HG03025 (cell line): Measurements from ENCODE around the gene DDX39A.
A peak's percentile ranks its signal among the peaks of the same experiment; 100 is the strongest.
"Not testable (repeated sequence)": the region's sequence is repeated elsewhere in the genome, so short reads cannot be mapped to it uniquely, and the experiment has no call there.

Experiments
- ATAC-seq: cut with Tn5 transposase; IDR thresholded peaks from one replicate; pipeline ENCODE4 v1.9.1; 2021; ENCODE audit warnings: mild to moderate bottlenecking, moderate library complexity; ENCODE audit not compliant: unreplicated experiment, low FRiP score

Gene DDX39A

DNA sequence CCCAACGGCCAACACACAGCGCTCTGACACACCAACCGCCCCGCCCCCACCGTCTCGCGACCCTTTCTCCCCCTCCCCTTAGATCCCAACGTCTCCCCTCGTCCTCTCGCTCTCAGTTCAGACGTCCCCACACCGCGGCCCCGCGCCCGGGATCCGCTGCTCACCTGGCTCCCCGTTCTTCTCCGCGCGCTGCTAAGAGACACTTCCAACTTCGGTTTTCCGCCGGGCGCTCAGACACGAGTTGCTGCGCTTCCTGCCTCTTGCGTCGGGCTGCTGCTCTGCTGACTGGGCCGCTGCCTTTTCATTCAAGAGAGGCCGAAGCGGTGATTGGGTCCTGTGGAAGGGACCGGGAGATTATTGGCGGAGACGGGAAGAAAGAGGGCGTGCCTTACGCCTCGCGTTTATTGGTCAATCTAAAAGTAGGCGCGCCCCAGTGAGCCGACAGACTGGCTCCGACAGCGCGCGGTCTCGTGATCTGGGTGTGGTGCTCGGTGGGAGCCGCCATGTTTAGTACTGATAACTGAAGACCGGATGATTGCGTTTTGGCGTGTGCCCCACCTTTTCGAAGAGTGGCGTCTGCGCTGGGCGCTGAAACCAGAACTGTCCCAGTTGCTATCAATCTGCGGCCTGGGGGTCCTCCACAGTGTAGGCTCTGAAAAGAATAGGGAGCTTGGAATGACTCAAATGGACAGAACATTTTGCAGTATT, at the start of gene DDX39A:
TSS of gene DDX39A (minus strand) at position 236 of the 708 bp plus-strand sequence. CDS start 6,121 bp downstream, outside the sequence.
- ATAC-seq: peak; percentile 81

DNA sequence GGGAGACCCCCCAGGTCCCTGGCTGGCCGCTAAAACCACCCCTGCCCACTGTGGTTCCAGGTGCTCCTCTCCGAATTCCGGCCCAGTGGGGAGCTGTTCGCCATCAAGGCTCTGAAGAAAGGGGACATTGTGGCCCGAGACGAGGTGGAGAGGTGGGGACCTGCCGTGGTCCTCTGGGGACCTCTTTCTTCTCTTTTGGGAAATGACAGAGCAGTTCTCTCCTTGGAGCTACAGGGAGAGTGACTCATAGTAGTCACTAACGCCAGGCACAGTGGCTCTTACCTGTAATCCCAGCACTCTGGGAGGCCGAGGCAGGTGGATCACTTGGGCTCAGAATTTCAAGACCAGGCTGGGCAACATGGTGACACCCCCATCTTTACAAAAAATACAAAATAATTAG, 48.7 kb upstream of the DDX39A start:
- no peak for ATAC-seq

DNA sequence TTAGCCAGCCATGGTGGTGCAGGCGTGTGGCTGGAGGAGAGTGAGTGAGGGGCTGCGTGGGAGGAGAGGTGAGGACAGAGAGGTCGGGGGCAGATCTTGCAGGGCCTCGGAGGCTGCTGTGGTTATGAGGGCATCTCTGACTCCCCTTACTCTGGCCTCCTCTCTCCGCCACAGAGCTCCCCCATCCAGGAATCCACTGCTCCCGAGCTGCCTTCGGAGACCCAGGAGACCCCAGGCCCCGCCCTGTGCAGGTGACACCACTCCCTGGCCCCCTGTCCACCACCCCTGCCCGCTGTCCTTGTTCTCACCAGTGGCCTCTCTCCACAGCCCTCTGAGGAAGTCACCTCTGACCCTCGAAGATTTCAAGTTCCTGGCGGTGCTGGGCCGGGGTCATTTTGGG, 48.2 kb upstream of the DDX39A start:
- ATAC-seq: no peak

DNA sequence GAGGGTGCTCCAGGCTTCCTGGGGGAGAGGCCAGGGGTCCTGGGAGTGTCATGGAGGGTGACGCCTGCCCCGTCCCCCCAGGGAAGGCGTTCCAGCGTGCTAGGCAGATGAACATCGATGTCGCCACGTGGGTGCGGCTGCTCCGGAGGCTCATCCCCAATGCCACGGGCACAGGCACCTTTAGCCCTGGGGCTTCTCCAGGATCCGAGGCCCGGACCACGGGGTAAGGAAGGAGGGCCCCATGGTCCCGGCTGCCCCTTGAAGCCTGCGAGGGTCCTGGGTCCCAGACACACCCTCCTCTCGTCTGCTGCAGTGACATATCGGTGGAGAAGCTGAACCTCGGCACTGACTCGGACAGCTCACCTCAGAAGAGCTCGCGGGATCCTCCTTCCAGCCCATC, 44.6 kb upstream of the DDX39A start:
- no peak for ATAC-seq

DNA sequence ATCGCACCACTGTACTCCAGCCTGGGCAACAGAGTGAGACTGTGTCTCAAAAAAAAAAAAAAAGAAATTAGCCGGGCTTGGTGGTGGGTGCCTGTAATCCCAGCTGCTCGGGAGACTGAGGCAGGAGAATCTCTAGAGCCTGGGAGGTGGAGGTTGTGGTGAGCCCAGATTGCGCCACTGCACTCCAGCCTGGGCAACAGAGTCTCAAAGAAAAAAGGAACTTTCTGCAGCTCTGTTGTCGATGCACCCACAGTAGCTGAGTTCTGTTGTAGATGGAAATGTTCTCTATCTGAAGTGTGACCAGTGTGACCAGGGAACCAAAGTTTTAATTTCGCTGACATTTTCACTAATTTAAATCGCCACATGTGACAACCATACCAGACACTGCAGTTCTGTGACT, 43.3 kb upstream of the DDX39A start:
- ATAC-seq: not testable (repeated sequence)

DNA sequence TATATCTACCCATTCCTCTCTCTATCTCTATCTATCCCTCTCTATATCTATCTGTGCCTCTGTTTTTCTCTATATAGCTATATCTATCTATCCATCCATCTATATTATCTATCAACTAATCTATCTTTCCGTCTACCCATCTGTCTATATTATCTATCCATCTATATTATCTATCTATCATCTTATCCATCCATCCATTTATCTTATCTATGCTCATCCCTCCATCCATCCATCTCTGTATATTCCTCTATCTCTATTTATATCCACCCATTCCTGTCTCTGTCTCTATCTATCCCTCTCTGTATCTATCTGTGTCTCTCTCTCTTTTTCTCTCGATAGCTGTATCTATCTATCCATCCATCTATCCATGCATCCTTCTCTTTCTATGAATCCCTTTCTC, 41.8 kb upstream of the DDX39A start:
- no peak for ATAC-seq

DNA sequence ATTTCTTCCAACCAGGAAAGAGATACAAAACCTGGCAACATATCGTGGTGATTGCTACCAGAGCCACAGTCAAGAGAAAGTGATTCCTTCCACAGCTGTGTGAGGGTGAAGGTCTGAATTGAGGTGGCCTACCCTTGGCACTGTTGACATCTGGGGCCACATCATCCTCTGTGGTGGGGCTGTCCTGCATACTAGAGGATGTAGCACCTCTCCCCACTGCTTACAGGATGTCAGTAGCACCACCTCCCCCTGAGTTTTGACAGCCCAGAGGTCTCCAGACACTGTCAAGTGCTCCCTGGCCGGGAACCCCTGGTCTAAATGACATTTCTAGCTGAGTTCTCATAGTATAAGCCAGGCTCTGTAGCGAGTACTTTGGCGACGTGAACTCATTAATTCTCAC, 40.6 kb upstream of the DDX39A start:
- no peak for ATAC-seq

DNA sequence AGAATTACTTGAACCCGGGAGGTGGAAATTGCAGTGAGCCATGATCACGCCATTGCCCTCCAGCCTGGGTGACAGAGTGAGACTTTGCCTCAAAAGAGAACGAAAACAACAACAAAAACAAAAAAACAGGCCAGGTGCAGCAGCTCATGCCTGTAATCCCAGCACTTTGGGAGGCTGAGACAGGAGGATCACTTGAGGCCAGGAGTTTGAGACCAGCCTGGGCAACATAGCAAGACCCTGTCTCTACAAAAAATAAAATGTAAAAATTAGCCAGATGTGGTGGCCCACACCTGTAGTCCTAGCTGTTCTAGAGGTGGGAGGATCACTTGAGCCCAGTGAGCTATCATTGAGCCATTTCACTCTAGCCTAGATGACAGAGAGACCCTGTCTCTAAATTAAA, 33.2 kb upstream of the DDX39A start:
- ATAC-seq: not testable (repeated sequence)

DNA sequence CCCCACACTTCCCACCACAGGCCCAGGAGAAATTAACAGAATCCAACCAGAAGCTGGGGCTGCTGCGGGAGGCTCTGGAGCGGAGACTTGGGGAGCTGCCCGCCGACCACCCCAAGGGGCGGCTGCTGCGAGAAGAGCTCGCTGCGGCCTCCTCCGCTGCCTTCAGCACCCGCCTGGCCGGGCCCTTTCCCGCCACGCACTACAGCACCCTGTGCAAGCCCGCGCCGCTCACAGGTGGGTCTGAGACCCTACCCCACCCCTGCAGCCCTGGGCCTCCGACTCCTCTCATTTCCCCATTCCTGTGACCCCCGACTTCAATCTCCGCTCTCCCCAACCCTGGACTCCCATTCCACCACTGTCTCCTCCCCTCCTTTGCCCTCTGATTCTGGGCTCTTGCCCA, 31.7 kb upstream of the DDX39A start:
- no peak for ATAC-seq

DNA sequence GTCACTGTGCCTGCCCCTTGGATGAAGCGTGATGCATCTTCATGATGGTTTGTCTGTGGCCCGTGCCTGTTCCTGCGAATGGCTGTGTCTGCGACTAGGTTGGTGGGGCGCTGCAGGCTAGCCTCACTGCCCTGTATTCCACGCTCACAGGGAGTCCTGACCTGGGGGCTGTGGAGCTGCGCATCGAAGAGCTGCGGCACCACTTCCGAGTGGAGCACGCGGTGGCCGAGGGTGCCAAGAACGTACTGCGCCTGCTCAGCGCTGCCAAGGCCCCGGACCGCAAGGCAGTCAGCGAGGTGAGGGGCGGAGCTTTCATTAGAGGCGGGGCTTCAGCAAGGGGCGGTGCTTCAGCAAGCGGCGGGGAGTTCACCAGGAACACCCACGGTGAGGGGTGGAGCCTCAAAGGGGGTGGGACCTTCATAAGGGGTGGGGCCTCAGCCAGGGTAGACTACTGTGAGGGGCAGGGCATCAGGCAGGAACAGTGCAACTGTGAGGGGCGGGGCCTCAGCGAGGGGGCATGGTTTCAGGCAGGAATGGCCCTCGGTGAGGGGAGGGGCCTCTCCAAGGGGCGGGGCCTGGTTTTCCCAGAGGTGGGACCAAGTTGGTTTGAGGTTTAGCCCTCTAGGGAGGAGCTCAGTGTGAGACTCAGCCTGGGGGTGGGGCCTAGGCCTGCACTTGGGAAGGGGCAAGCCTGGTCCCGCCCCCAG, 31.2 kb upstream of the DDX39A start:
- no peak for ATAC-seq

DNA sequence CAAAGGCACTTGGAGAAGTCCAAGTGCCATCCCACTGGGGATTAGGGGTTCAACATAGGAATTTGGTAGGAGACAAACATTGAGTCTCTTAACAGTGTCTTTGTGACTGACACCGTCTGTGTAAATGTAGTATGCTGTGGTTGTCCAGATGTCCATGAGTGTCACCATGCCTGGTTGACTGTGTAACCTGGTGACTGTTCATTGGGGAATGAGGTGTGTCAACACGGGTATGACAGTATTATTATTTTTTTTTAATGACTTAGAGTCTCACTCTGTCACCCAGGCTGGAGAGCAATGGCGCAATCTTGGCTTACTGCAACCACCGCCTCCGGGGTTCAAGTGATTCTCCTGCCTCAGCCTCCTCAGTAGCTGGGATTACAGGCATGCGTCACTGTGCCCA, 30.2 kb upstream of the DDX39A start:
- no peak for ATAC-seq

DNA sequence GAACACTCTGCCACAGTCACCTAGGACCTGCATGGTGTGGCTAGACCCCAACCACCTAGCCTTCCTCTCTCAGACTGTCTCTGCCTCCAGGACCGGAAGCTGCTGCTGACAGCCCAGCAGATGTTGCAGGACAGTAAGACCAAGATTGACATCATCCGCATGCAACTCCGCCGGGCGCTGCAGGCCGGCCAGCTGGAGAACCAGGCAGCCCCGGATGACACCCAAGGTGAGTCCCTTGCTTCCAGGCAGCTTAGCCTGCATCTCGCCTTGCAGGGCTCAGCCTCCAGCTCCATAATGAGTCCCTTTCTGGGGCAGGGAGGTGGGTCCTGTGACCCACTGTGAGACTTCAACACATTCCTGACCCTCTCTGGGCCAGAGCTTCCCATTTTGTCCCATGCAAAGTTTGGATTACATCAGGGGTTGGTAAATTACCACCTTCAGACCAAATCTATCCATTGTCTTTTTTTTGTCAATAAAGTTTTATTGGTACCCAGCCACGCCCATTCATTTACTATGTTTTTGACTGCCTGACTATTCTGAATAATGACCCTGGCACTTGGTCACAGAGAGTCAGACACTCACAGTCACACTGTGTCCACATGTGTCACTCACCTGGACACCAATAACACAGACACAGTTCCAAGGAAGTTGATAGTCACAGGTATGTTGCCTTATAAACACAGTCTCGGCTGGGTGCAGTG, 27.3 kb upstream of the DDX39A start:
- ATAC-seq: no peak

DNA sequence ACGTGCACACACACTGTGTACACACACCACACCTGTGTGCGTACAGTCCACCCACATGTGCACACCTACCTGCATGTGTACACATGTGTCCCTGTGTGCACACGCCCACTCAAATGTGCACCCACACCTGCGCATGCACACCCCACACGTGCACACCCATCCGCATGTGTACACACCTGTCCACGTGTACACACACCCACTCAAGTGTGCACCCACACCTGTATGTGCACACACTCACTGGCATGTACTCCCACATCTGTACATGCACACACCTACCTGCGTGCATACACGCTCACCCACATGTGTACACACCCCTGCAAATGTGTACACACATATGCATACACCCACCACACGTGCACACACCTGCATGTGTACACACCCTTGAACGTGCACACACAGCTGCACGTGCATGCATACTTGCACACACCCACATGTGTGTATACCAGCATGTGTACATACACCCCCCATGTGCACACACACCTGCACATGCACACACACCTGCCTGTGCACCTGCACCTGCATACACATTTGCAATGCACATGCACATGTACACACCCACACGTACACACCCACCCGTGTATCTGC, 24.6 kb upstream of the DDX39A start:
- no peak for ATAC-seq

DNA sequence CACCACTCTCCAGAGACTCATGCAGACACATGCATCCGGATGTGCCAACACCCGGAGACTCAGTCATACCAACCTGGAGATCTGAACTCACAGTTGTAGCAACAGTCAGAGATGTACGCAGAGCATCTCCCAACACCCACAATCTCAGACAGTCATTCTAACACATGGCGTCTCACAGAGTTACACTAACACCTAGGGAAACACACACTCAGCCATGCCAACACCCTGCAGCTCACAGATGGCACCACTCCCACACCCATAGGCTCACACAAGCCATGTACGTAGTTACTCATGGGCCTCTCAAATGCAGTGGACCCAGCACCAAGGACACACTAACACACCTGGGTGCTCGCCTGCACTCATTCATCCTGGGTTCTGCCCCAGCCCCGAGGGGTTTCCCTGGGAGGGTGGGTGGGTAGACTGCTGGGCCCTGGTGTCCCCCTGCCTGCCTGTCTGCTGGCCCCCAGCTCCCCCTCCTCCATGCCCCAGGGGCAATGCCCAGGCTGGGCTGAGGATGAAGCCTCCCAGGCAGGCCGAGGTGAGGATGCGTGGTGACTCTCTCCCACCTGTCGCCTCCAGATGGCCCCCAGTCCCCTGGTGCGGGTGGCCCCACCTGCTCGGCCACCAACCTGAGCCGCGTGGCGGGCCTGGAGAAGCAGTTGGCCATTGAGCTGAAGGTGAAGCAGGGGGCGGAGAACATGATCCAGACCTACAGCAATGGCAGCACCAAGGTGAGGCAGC, 23.9 kb upstream of the DDX39A start:
- ATAC-seq: no peak

DNA sequence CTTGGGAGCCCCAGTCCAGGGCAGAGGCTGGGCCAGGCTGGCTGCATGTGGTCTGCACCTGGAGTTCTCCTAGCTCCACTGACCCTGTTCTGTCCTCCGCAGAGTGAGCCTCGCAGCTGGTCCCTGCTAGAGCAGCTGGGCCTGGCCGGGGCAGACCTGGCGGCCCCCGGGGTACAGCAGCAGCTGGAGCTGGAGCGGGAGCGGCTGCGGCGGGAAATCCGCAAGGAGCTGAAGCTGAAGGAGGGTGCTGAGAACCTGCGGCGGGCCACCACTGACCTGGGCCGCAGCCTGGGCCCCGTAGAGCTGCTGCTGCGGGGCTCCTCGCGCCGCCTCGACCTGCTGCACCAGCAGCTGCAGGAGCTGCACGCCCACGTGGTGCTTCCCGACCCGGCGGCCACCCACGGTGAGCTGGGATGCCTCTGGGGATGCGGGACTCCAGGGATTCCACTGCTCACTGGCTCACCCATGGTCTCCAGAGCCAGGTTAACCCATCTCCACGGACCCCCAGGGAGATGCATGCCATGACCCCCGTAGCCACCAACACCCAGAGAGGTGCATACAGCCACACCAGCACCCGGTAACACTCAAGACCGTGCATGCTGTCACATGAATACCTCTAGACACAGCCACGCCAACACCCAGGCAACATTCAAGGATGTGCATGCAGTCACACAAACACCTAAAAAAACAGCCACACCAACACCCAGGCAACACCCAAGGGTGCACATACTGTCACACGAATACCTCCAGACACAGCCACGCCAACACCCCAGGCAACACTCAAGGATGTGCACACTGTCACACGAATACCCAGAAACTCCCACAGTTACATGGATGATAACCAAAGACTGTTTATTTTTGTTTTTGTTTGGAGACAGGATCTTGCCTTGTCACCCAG, 22.1 kb upstream of the DDX39A start:
- ATAC-seq: no peak

DNA sequence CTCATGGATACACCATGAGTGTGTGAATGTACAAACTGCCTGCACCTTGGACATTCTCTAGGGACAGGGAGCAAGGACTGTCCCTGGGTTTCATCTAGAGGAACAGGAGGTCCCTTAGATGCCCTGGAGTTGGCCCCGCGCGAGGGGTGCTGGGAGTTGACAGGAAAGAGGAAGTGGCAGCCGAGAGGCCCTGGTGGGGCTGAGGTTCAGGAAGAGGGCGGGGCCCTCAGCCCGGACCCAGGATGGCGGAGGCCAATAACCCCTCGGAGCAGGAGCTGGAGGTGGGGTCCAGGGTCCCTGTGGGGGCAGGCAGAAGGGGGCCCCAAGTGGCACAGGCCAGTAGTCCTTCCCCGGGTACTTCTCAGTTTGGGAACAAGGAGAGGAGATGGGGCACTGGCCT, 20.9 kb upstream of the DDX39A start:
- peak; percentile 49 for ATAC-seq

DNA sequence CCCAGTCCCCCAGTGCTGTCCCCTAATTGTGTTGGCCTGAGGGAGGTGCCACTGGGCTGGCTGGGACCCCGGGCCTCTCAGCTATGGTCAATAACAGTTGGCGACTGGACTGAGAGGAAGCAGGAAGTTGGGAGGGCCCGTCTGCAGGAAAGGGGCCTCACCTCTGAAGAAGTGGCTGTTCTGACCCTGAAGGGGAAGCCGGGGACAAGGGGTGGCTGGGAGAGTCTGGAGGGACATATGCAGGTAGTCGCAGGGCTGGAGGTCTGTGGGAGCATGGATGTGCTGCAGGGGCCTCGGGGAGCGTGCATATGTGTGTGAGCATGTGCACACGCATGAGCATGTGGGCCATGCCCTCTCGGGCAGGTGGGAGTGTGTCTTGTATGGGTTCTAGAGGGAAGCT, 19.9 kb upstream of the DDX39A start:
- ATAC-seq: no peak

DNA sequence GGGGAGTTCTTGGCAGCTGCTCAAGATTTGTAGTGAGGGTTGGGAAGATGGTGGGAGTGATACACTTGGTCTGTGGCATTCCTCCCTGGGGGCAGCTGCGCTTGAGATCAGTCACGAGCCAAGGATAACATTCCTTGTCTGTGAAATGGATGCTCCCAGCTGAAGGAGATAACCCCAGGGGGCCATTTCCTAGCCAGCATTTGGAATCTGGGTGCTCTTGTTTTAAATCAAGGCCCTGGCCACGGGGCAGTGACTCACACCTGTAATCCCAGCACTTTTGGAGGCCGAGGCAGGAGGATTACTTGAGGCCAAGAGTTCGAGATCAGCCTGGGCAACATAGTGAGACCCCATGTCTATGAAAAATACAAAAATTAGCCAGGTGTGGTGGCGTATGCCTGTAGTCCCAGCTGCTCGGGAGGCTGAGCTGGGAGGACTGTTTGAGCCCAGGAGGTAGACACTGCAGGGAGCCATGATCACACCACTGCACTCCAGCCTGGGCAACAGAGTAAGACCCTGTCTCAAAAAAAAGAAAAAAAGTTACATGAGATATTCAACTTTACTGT, 18.5 kb upstream of the DDX39A start:
- no peak for ATAC-seq

DNA sequence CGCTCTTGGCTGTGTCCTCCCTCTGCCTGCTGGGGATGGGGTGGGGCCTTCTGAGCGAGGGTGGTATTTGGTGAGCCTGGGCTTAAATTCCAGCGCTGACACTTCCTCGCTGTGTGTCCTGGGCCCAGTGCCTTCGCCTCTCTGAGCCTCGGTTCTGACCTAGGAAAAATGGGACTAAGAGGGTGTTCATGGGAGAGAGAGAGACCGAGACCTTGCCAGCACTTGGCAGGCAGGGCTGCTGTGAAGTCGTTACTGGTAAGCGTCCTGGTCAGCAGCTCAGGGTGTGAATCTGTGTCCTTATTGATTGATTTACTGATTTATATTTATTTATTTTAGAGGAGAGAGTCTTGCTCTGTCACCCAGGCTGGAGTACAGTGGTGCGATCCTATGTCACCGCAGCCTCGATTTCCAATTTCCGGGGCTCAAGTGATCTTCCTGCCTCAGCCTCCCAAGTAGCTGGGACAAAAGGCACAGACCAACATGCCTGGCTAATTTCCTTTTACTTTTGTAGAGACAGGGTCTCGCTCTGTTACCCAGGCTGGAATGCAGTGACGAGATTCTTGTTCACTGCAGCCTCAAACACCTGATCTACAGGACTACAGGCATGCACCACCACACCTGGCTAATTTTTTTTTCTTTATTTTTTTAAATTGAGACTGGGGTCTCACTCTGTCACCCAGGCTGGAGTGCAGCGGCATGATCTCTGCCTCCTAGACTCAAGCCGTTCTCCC, 16.3 kb upstream of the DDX39A start:
- no peak for ATAC-seq
